Karpas-422 (cell line): ENCODE measurements around the gene CCDC12. TPM values are rescaled to one million over a fixed set of nuclear protein-coding genes. Genes with fewer than 3 reads are reported as not detected.
"Not testable (repeated sequence)": the region's sequence is repeated elsewhere in the genome, so short reads cannot be mapped to it uniquely, and the experiment has no call there.

Source experiments
- DNase-seq: peaks from one replicate; pipeline ENCODE4 v3.0.0-alpha.2; 2015
- H2AFZ ChIP-seq: fragments of 200-600 bp; sonication (generic); 2 replicates; pipeline ENCODE4 v1.6.1; 2014; ENCODE audit warnings: antibody characterized with exemption, low read length, mixed read lengths
- H3K27ac ChIP-seq: fragments of 200-600 bp; sonication (generic); 2 replicates; pipeline ENCODE4 v1.5.1; 2014; ENCODE audit warnings: mild to moderate bottlenecking, low read length, moderate library complexity
- H3K27me3 ChIP-seq: fragments of 200-600 bp; sonication (generic); 2 replicates; pipeline ENCODE4 v1.6.1; 2014; ENCODE audit warnings: low read length, mixed read lengths
- H3K36me3 ChIP-seq: fragments of 200-600 bp; sonication (generic); 2 replicates; pipeline ENCODE4 v1.6.1; 2014; ENCODE audit warnings: low read length, mixed read lengths; ENCODE audit not compliant: insufficient read depth
- H3K4me1 ChIP-seq: fragments of 200-600 bp; sonication (generic); 2 replicates; pipeline ENCODE4 v1.6.1; 2014; ENCODE audit warnings: mild to moderate bottlenecking, low read length, mixed read lengths
- H3K4me2 ChIP-seq: fragments of 200-600 bp; sonication (generic); 2 replicates; pipeline ENCODE4 v1.6.1; 2014; ENCODE audit warnings: low read length, low read depth, mild to moderate bottlenecking; ENCODE audit not compliant: poor library complexity, severe bottlenecking
- H3K4me3 ChIP-seq: fragments of 200-600 bp; sonication (generic); 2 replicates; pipeline ENCODE4 v1.5.1; 2014; ENCODE audit warnings: mild to moderate bottlenecking, antibody characterized with exemption, low read length, mixed read lengths
- H3K79me2 ChIP-seq: fragments of 200-600 bp; sonication (generic); 2 replicates; pipeline ENCODE4 v1.6.1; 2014; ENCODE audit warnings: mild to moderate bottlenecking, low read length, mixed read lengths
- H3K9ac ChIP-seq: fragments of 200-600 bp; sonication (generic); 2 replicates; pipeline ENCODE4 v1.6.0; 2014; ENCODE audit warnings: low read length
- H3K9me2 ChIP-seq: fragments of 200-600 bp; sonication (generic), shearing (Covaris generic); replicated peaks from 2 replicates; pipeline ENCODE4 v1.6.0; 2014; ENCODE audit warnings: mild to moderate bottlenecking, low read length, moderate library complexity; ENCODE audit not compliant: insufficient read depth
- H3K9me3 ChIP-seq: fragments of 300-700, 200-600 bp; sonication (generic); 2 replicates; pipeline ENCODE4 v1.6.1; 2014; ENCODE audit warnings: low read length, mixed read lengths
- H4K20me1 ChIP-seq: fragments of 200-600 bp; sonication (generic); 2 replicates; pipeline ENCODE4 v1.6.1; 2014; ENCODE audit warnings: mild to moderate bottlenecking, antibody characterized with exemption, low read length, low read depth; ENCODE audit not compliant: insufficient read depth
- total RNA-seq: library from RNA; depleted of rRNA; stranded (reverse); fragments of >200 nt; shearing (Covaris generic); gene quantifications from 2 replicates; pipeline ENCODE4 v1.2.3, GENCODE V29; 2014; ENCODE audit warnings: low replicate concordance

The CCDC12 gene
- total RNA-seq, 1 experiment from 2014 or later: 40.2 TPM

DNA sequence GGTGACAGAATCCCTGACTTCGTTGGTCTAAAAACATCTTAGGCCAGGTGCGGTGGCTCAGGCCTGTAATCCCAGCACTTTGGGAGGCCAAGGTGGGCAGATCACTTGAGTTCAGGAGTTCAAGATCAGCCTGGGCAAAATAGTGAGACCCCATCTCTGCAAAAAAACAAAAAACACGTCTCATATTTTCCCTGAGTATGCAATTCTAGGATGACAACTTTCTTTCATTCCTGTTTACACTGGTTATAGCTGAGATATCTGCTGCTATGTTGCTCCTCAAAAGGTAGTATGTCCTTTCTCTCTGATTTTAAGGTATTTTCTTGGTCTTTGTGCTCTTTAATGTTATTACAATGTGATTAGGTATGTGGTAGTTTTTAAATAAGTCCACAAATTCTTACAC lies 59.7 kb downstream of the CCDC12 start:
- no peaks in the 10 kb centered on the region for H3K27me3 ChIP-seq
- no peaks in the 10 kb centered on the region for H3K9me2 ChIP-seq
- no peaks in the 10 kb centered on the region for H3K9me3 ChIP-seq
- H3K9ac ChIP-seq: no peak overlapping the region
- H3K27ac ChIP-seq: 0 out of 2 replicates have a peak overlapping the region, but pooled peaks have one; percentile 32
- H3K36me3 ChIP-seq: peaks cover 53% of the 10 kb centered on the region
- no peaks in the 10 kb centered on the region for H3K79me2 ChIP-seq
- H4K20me1 ChIP-seq: no peaks in the 10 kb centered on the region
- H3K4me1 ChIP-seq: no peaks in the 10 kb centered on the region
- no peak overlapping the region for H3K4me3 ChIP-seq
- H3K4me2 ChIP-seq: no peak overlapping the region
- H2AFZ ChIP-seq: no peak overlapping the region
- no peak for DNase-seq

- H3K4me3 ChIP-seq: no peak overlapping the region
- no peak overlapping the region for H2AFZ ChIP-seq
- H3K9ac ChIP-seq: no peak overlapping the region
- H3K4me2 ChIP-seq: no peak overlapping the region
- H3K36me3 ChIP-seq: peaks cover 48% of the 10 kb centered on the region
- no peak for DNase-seq
- no peaks in the 10 kb centered on the region for H3K79me2 ChIP-seq
- H3K9me3 ChIP-seq: no peaks in the 10 kb centered on the region
- peak overlapping the region; percentile 32; the same call in 1 of the 2 replicates for H3K27ac ChIP-seq
- H4K20me1 ChIP-seq: no peaks in the 10 kb centered on the region
- H3K4me1 ChIP-seq: no peaks in the 10 kb centered on the region
- no peaks in the 10 kb centered on the region for H3K27me3 ChIP-seq
- H3K9me2 ChIP-seq: no peaks in the 10 kb centered on the region
These were observed 60.3 kb downstream of the CCDC12 start for GRCh38 chr3:46916278-46916677.

- no peak overlapping the region for H3K4me2 ChIP-seq
- peaks cover 39% of the 10 kb centered on the region for H3K36me3 ChIP-seq
These were observed 61.2 kb downstream of the CCDC12 start for GRCh38 chr3:46915297-46915822.

GRCh38 chr3:46914849-46915248 lies 61.7 kb downstream of the CCDC12 start:
- Histone ChIP-seq H3K79me2 (no peaks in the 10 kb centered on the region), H3K9me2 (no peaks in the 10 kb centered on the region), H2AFZ (no peak overlapping the region), H3K4me3 (no peak overlapping the region), H3K36me3 (peaks cover 34% of the 10 kb centered on the region), H3K9me3 (no peaks in the 10 kb centered on the region), H3K27me3 (no peaks in the 10 kb centered on the region), H4K20me1 (no peaks in the 10 kb centered on the region), H3K4me1 (peaks cover 10% of the 10 kb centered on the region), H3K4me2 (no peak overlapping the region), H3K27ac (no peak overlapping the region), H3K9ac (no peak overlapping the region)
- no peak for DNase-seq

More at GRCh38 chr3:46915297-46915822, 61.2 kb downstream of the CCDC12 start:
- no peak overlapping the region for H2AFZ ChIP-seq
- DNase-seq: peak; percentile 40
- H3K9me3 ChIP-seq: no peaks in the 10 kb centered on the region
- no peak overlapping the region for H3K27ac ChIP-seq
- H3K4me3 ChIP-seq: no peak overlapping the region
- no peak overlapping the region for H3K9ac ChIP-seq
- H3K4me1 ChIP-seq: peaks cover 5% of the 10 kb centered on the region
- no peaks in the 10 kb centered on the region for H3K79me2 ChIP-seq
- no peaks in the 10 kb centered on the region for H4K20me1 ChIP-seq
- no peaks in the 10 kb centered on the region for H3K9me2 ChIP-seq
- H3K27me3 ChIP-seq: no peaks in the 10 kb centered on the region

DNA sequence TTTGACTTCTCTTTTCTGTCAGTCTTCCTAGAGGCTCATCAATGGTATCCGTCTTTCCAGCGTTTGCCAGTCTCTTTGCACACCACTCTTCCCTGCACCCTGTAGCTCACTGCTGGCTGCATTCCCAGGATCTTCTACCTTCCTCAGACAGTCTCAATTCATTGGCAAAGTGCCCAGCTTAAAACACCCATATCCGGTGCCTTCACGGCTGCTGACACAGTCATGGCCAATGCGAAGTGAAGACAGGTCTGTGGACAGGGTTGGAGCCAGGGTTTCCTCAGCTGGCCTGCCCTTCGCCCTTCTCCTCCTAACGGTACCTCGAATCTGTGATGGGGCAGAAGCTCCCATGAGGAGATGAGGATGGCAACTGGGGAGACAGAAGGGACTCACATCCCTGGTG lies 62.9 kb downstream of the CCDC12 start:
- no peak for DNase-seq
- H3K36me3 ChIP-seq: peaks cover 24% of the 10 kb centered on the region
- H3K4me2 ChIP-seq: no peak overlapping the region
- no peaks in the 10 kb centered on the region for H3K9me2 ChIP-seq
- H3K9me3 ChIP-seq: no peaks in the 10 kb centered on the region
- H3K4me3 ChIP-seq: no peak overlapping the region
- no peak overlapping the region for H2AFZ ChIP-seq
- no peaks in the 10 kb centered on the region for H3K79me2 ChIP-seq
- H3K27me3 ChIP-seq: no peaks in the 10 kb centered on the region
- H3K27ac ChIP-seq: no peak overlapping the region
- H4K20me1 ChIP-seq: no peaks in the 10 kb centered on the region
- H3K4me1 ChIP-seq: peaks cover 18% of the 10 kb centered on the region
- no peak overlapping the region for H3K9ac ChIP-seq

GRCh38 chr3:46912986-46913385 lies 63.6 kb downstream of the CCDC12 start:
- peaks cover 20% of the 10 kb centered on the region for H3K4me1 ChIP-seq
- no peaks in the 10 kb centered on the region for H3K9me3 ChIP-seq
- H3K27me3 ChIP-seq: no peaks in the 10 kb centered on the region
- no peaks in the 10 kb centered on the region for H4K20me1 ChIP-seq
- no peak for DNase-seq
- no peaks in the 10 kb centered on the region for H3K9me2 ChIP-seq
- no peak overlapping the region for H2AFZ ChIP-seq
- H3K79me2 ChIP-seq: no peaks in the 10 kb centered on the region
- no peak overlapping the region for H3K4me2 ChIP-seq
- H3K4me3 ChIP-seq: no peak overlapping the region
- H3K9ac ChIP-seq: no peak overlapping the region
- H3K36me3 ChIP-seq: peaks cover 17% of the 10 kb centered on the region
- H3K27ac ChIP-seq: no peak overlapping the region

GRCh38 chr3:46910914-46911313 lies 65.6 kb downstream of the CCDC12 start:
- not testable (repeated sequence) for H3K9ac ChIP-seq
- H3K4me1 ChIP-seq: peaks cover 20% of the 10 kb centered on the region

GRCh38 chr3:46910166-46910760 lies 66.3 kb downstream of the CCDC12 start:
- no peaks in the 10 kb centered on the region for H3K9me3 ChIP-seq
- H3K79me2 ChIP-seq: no peaks in the 10 kb centered on the region
- H3K4me2 ChIP-seq: peak overlapping the region; percentile 44
- no peaks in the 10 kb centered on the region for H3K27me3 ChIP-seq
- H3K4me1 ChIP-seq: peaks cover 20% of the 10 kb centered on the region
- no peak overlapping the region for H3K4me3 ChIP-seq
- no peaks in the 10 kb centered on the region for H3K36me3 ChIP-seq
- H3K9ac ChIP-seq: peak overlapping the region; percentile 53; the same call in 1 of the 2 replicates
- no peaks in the 10 kb centered on the region for H4K20me1 ChIP-seq
- no peak for DNase-seq
- no peak overlapping the region for H2AFZ ChIP-seq
- H3K9me2 ChIP-seq: no peaks in the 10 kb centered on the region
- H3K27ac ChIP-seq: no peak overlapping the region

More at GRCh38 chr3:46910914-46911313, 65.6 kb downstream of the CCDC12 start:
- not testable (repeated sequence) for DNase-seq, H3K27ac ChIP-seq, H3K4me3 ChIP-seq, H3K9me3 ChIP-seq, H3K79me2 ChIP-seq, H4K20me1 ChIP-seq, H3K4me2 ChIP-seq, H3K9me2 ChIP-seq, H3K27me3 ChIP-seq, H2AFZ ChIP-seq, H3K36me3 ChIP-seq
